ENCODE measurements around the gene SLC9A1. TPM values are rescaled to one million over a fixed set of nuclear protein-coding genes. Genes with fewer than 3 reads are reported as not detected.
A peak's percentile ranks its signal among the peaks of the same experiment; 100 is the strongest.

Gene SLC9A1
- total RNA-seq, 1 donor from 2014 or later: 13.6 TPM

DNA sequence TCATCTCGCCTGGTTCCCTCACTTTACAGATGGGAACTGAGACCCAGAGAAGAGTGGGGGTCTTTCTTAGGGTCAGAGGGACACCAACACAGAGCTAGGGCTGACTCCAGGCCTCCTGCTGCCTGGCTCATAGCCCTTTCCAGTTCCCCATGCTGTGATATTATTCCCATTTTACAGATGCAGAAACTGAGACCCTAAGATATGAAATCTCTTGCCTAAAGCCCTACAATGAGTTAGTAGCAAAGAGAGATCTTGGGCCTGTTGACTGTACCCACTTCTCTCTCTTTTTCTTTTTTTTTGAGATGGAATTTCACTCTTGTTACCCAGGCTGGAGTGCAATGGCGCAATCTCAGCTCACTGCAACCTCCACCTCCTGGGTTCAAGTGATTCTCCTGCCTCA is 49.9 kb downstream of the SLC9A1 start:
- Mint-ChIP-seq H3K36me3 (ENCODE audit: low read depth) (peaks cover 4% of the 10 kb centered on the region), H3K27me3 (no peaks in the 10 kb centered on the region), H3K9me3 (no peaks in the 10 kb centered on the region), H3K4me1 (peaks cover 23% of the 10 kb centered on the region), H3K27ac (peak overlapping the region; percentile 87), H3K4me3 (no peak overlapping the region)
- DNase-seq (no peak), ATAC-seq (ENCODE audit: low read depth) (no peak)
- intact Hi-C loops (cut with micrococcal nuclease): no loop called here
- ChIA-PET POLR2A (interaction anchor here (0.6 kb wide), 1 partner anchor 63 kb away, joined by 8 read pairs; no protein-coding TSS in a partner anchor), CTCF (interaction anchor here (1.9 to 6.8 kb wide), 2 partner anchors 178 to 196 kb away, joined by 6 to 104 read pairs; no protein-coding TSS in a partner anchor)
- no peak for TF ChIP-seq CTCF (IDR thresholded peaks at IDR 0.05)

DNA sequence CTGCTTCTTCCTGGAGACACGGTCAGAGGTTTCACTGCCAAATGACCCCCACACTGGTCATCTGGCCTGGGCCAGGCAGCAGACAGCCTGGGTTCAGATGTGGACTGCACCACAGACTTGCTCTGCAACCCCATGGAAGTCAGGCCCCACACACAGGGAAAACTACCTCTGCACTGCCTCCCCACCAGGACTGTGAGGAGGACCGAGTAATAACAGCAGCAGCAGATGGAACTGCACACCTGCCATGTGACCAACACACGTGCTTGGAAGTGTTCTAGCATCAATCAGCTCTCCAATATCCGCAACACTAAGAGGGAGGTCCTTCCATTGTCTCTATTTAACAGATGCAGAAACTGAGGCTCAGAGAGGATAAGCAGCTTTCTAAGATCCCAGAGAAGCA is 51.4 kb downstream of the SLC9A1 start:
- ATAC-seq (ENCODE audit: low read depth) (no peak), DNase-seq (no peak)
- no peaks in the 10 kb centered on the region for H3K9me3 Mint-ChIP-seq
- H3K27me3 Mint-ChIP-seq: no peaks in the 10 kb centered on the region
- no peak for TF ChIP-seq CTCF (IDR thresholded peaks at IDR 0.05)
- intact Hi-C loops (cut with micrococcal nuclease): loop anchor here (5.0 kb wide), 1 partner anchor 504 kb away; no protein-coding TSS in a partner anchor
- H3K27ac Mint-ChIP-seq: no peak overlapping the region
- H3K4me3 Mint-ChIP-seq: no peak overlapping the region
- POLR2A ChIA-PET: interaction anchor here (0.6 kb wide), 1 partner anchor 165 kb away, joined by 3 read pairs; no protein-coding TSS in a partner anchor
- CTCF ChIA-PET: interaction anchor here (0.8 to 6.8 kb wide), 9 partner anchors 10 to 284 kb away, joined by 3 to 104 read pairs (median 7); partner anchors contain the start of gene SLC9A1
- peaks cover 3% of the 10 kb centered on the region for H3K36me3 Mint-ChIP-seq (ENCODE audit: low read depth)
- H3K4me1 Mint-ChIP-seq: peaks cover 37% of the 10 kb centered on the region

DNA sequence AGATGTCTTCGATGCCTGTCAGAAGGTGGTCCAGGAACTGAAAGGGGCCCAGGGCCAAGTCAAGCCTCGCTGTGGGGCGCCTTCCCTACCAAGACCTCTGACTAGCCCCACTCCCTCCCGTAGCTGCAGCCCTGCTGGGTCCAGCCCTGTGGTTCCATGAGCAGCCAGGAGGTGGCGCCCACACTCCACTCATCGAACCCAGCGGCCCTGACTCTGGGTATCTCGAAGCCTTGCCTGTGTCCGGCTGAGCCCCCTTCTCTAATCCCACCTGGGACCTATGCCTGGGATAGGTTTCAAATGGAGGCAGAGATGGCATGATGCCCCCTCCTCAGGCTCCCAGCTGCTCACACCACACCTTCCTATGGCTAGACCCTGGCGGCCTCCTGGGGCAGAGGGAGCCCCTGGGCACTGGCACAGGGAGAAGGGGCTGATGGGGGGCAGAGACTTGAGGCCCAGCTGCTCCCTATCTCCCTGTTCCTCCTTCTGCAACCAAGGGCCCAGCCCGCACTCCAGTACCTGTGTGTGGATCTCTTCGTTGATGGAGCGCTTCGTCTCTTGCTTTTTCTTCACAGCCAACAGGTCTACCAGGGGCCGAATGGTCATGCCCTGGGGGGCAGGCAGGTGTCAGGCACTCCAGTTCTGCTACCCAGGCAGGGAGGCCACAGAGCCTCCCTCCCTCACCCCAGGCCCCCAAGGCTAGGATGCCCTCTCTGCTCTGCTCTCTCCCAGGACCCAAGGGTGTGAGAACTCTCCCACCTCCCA is 52.0 kb downstream of the SLC9A1 start:
- Mint-ChIP-seq H3K9me3 (no peaks in the 10 kb centered on the region), H3K27ac (no peak overlapping the region), H3K27me3 (no peaks in the 10 kb centered on the region), H3K4me1 (peaks cover 41% of the 10 kb centered on the region), H3K4me3 (no peak overlapping the region), H3K36me3 (ENCODE audit: low read depth) (peaks cover 3% of the 10 kb centered on the region)
- ChIA-PET CTCF (interaction anchor here (0.6 to 6.8 kb wide), 18 partner anchors 9 to 293 kb away, joined by 3 to 104 read pairs (median 7); no protein-coding TSS in a partner anchor), POLR2A (interaction anchor here (0.5 to 1.0 kb wide), 4 partner anchors 58 to 238 kb away, joined by 3 to 4 read pairs (median 3); no protein-coding TSS in a partner anchor)
- DNase-seq (peak; percentile 85), ATAC-seq (ENCODE audit: low read depth) (peak; percentile 33)
- intact Hi-C loops (cut with micrococcal nuclease): loop anchor here (1.0 to 5.0 kb wide), 6 partner anchors 58 to 504 kb away; no protein-coding TSS in a partner anchor
- TF ChIP-seq CTCF (IDR thresholded peaks at IDR 0.05): no peak

DNA sequence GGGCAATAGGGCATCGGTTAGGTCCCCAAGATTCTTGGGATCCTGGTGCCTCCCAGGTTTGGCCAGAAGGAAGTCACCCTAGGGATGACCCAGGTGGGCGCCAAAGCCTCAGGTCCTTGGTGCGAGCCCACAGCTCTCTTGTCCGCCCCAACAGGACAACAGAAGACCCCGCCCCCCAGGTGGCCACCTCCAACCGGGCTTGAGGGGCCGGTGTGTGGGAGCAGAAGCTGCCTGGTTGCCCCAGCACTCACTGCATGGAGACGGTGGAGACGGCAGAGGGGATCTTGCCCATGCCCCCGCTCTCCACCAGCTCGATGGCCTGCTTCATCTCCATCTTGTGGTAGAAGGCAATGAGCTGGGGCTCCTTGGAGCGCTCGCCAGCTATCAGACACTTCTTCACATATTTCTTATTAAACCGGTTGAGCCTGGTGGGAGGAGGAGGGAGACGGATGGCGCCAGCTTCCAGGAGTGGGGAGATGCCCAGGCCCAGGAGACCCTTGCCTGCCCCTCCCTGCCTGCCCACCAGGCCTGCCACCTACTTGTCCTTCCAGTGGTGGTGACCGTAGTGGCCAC is 52.7 kb downstream of the SLC9A1 start:
- no peak for ATAC-seq (ENCODE audit: low read depth)
- Mint-ChIP-seq H3K27ac (no peak overlapping the region), H3K9me3 (no peaks in the 10 kb centered on the region), H3K36me3 (ENCODE audit: low read depth) (peaks cover 3% of the 10 kb centered on the region), H3K27me3 (no peaks in the 10 kb centered on the region), H3K4me3 (no peak overlapping the region), H3K4me1 (peaks cover 43% of the 10 kb centered on the region)
- ChIA-PET POLR2A (interaction anchor here (0.7 to 1.0 kb wide), 2 partner anchors 104 to 237 kb away, joined by 3 read pairs; no protein-coding TSS in a partner anchor), CTCF (interaction anchor here (0.6 to 6.8 kb wide), 18 partner anchors 8 to 293 kb away, joined by 3 to 104 read pairs (median 7); no protein-coding TSS in a partner anchor)
- no peak for TF ChIP-seq CTCF (IDR thresholded peaks at IDR 0.05)
- intact Hi-C loops (cut with micrococcal nuclease): loop anchor here (1.0 to 5.0 kb wide), 6 partner anchors 59 to 505 kb away; no protein-coding TSS in a partner anchor
- DNase-seq: no peak

Measured in activated B cell treated with CpG ODN at 0.5 μM for 24 hours (primary cell).